Caki2 (cell line): ENCODE measurements around the gene DNAJC21. TPM values are rescaled to one million over a fixed set of nuclear protein-coding genes. Genes with fewer than 3 reads are reported as not detected.

ENCODE experiments used
- DNase-seq: peaks from one replicate; pipeline ENCODE4 v3.0.0-alpha.2; 2015; ENCODE audit warnings: low read depth
- in situ Hi-C: cut with HindIII; loops from 2 replicates; pipeline ENCODE4 v1.10.0; 2016; ENCODE audit warnings: low sequenced_read_pairs, low pct_unique_long_range_greater_than_20kb, mixed read lengths
- total RNA-seq: library from RNA; depleted of rRNA; stranded (reverse); fragments of >200 nt; shearing (Covaris generic); gene quantifications from 2 replicates; pipeline ENCODE4 v1.2.3, GENCODE V29; 2014; ENCODE audit warnings: low replicate concordance; rRNA removed

Gene DNAJC21
- total RNA-seq, 1 experiment from 2014 or later: 17.5 TPM

DNA sequence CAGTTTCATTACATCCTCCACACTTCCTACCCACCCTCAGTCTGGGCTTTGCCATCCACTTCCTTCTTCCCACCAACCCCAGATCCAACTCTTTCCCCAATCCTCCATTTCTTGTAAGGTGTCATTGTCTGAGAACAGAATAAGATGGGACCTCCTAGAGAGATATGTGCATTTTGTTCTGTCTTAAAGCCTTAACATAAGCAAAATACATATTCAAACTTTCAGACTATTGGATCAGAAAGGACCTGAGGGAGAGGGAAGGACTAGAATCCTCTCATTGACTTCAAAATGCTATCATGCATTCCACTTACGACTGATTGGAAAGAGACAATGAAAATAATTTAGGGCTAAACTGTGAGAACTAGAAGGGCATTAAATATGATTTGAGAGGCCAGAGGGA, 75.4 kb downstream of the DNAJC21 start:
- in situ Hi-C loops: no loop called here
- no peak for DNase-seq

Other genes with a start within 250 kb of the DNAJC21 start
- gene TTC23L, start 90.4 kb upstream of the DNAJC21 start, total RNA-seq: 0.74 TPM in 1 of 2 replicates, not detected in the other
- 31.0 and 42.8 TPM in 2 replicates for gene RAD1, start 14.1 kb upstream of the DNAJC21 start, total RNA-seq
- gene BRIX1, start 13.8 kb upstream of the DNAJC21 start, total RNA-seq: 68.6 and 90.8 TPM in 2 replicates
- not detected in 2 replicates for gene AGXT2, start 118.4 kb downstream of the DNAJC21 start, total RNA-seq